Astrocyte (in vitro differentiated cells and primary cell): ENCODE results near the gene TMEM132E. TPM values are rescaled to one million over a fixed set of nuclear protein-coding genes. Genes with fewer than 3 reads are reported as not detected.

Experiments
- DNase-seq: peaks from one replicate; pipeline ENCODE4 v3.0.0-alpha.2; 2010; ENCODE audit warnings: low read depth
- FAIRE-seq: peaks from 2 replicates; lab custom pipeline; 2011; peaks lifted over from hg19 to GRCh38; lab: Jason Lieb, UNC
- H2AFZ ChIP-seq: 2 replicates; pipeline ENCODE4 v1.6.0; 2012; ENCODE audit warnings: low read depth, low read length, inconsistent platforms
- H3K27ac ChIP-seq: 2 replicates; pipeline ENCODE4 v1.5.1; 2011; ENCODE audit warnings: low read depth, low read length, inconsistent platforms
- H3K27me3 ChIP-seq: 2 replicates; pipeline ENCODE4 v1.6.0; 2011; ENCODE audit warnings: low read length, inconsistent platforms; ENCODE audit not compliant: insufficient read depth
- H3K36me3 ChIP-seq: 2 replicates; pipeline ENCODE4 v1.5.1; 2011; ENCODE audit warnings: low read length, inconsistent platforms; ENCODE audit not compliant: insufficient read depth
- H3K4me1 ChIP-seq: 2 replicates; pipeline ENCODE4 v1.5.1; 2011; ENCODE audit warnings: low read length, inconsistent platforms; ENCODE audit not compliant: insufficient read depth
- H3K4me2 ChIP-seq: 2 replicates; pipeline ENCODE4 v1.6.0; 2012; ENCODE audit warnings: low read length, inconsistent platforms
- H3K4me3 ChIP-seq: 2 replicates; pipeline ENCODE4 v1.5.1; 2011; ENCODE audit warnings: low read depth, mild to moderate bottlenecking, low read length, inconsistent platforms; ENCODE audit not compliant: insufficient read depth
- H3K79me2 ChIP-seq: 2 replicates; pipeline ENCODE4 v1.6.0; 2012; ENCODE audit warnings: mild to moderate bottlenecking, low read length, inconsistent platforms; ENCODE audit not compliant: insufficient read depth
- H3K9ac ChIP-seq: 2 replicates; pipeline ENCODE4 v1.6.0; 2012; ENCODE audit warnings: mild to moderate bottlenecking, low read length, inconsistent platforms
- H3K9me3 ChIP-seq: 2 replicates; pipeline ENCODE4 v1.5.1; 2012; ENCODE audit warnings: low read depth, mild to moderate bottlenecking, low read length, inconsistent platforms; ENCODE audit not compliant: insufficient read depth
- H4K20me1 ChIP-seq: 2 replicates; pipeline ENCODE4 v1.6.0; 2012; ENCODE audit warnings: low read length, inconsistent platforms; ENCODE audit not compliant: insufficient read depth
- H3K27ac Mint-ChIP-seq: one replicate; pipeline ENCODE4 v1.8.0; 2021; ENCODE audit warnings: mild to moderate bottlenecking, mixed read lengths; ENCODE audit not compliant: unreplicated experiment
- H3K27me3 Mint-ChIP-seq: one replicate; pipeline ENCODE4 v1.8.0; 2021; ENCODE audit warnings: low read depth, mixed read lengths; ENCODE audit not compliant: unreplicated experiment
- H3K36me3 Mint-ChIP-seq: one replicate; pipeline ENCODE4 v1.8.0; 2021; ENCODE audit warnings: low read depth, mixed read lengths; ENCODE audit not compliant: unreplicated experiment
- H3K4me1 Mint-ChIP-seq: one replicate; pipeline ENCODE4 v1.8.0; 2021; ENCODE audit warnings: low read depth, mixed read lengths; ENCODE audit not compliant: unreplicated experiment
- H3K4me3 Mint-ChIP-seq: one replicate; pipeline ENCODE4 v1.8.0; 2021; ENCODE audit warnings: mild to moderate bottlenecking, moderate library complexity, mixed read lengths; ENCODE audit not compliant: unreplicated experiment
- H3K9me3 Mint-ChIP-seq: one replicate; pipeline ENCODE4 v1.8.0; 2021; ENCODE audit warnings: mild to moderate bottlenecking, mixed read lengths; ENCODE audit not compliant: unreplicated experiment
- CTCF ChIP-seq: IDR thresholded peaks from 2 replicates; pipeline ENCODE4 v1.5.1; 2011; ENCODE audit warnings: low read depth, mild to moderate bottlenecking, inconsistent platforms, low read length, moderate library complexity; ENCODE audit not compliant: insufficient read depth
- EZH2 ChIP-seq: IDR thresholded peaks from 2 replicates; pipeline ENCODE4 v1.6.1; 2012; ENCODE audit warnings: mild to moderate bottlenecking, low read length, inconsistent platforms; ENCODE audit not compliant: insufficient read depth
- total RNA-seq: library from RNA; stranded (reverse); gene quantifications from 2 replicates; pipeline ENCODE4 v1.2.1, GENCODE V29; 2021

TMEM132E gene
- total RNA-seq, 1 donor from 2014 or later: 0.18 TPM

GRCh38 chr17:34596920-34597319, 17.5 kb downstream of the TMEM132E start:
- peaks cover 3% of the 10 kb centered on the region for H3K27me3 ChIP-seq
- H3K27ac ChIP-seq: no peak overlapping the region
- H3K4me1 Mint-ChIP-seq: peaks cover 2% of the 10 kb centered on the region
- no peak overlapping the region for H3K4me3 Mint-ChIP-seq
- H3K9ac ChIP-seq: no peak overlapping the region
- peaks cover 3% of the 10 kb centered on the region for H3K9me3 Mint-ChIP-seq
- H3K4me2 ChIP-seq: no peak overlapping the region
- H3K27me3 Mint-ChIP-seq: peaks cover 71% of the 10 kb centered on the region
- no peak for FAIRE-seq
- no peak for DNase-seq
- H3K4me1 ChIP-seq: no peaks in the 10 kb centered on the region
- no peak for TF ChIP-seq CTCF
- TF ChIP-seq EZH2: no peak
- H3K79me2 ChIP-seq: no peaks in the 10 kb centered on the region
- H3K9me3 ChIP-seq: no peaks in the 10 kb centered on the region
- H2AFZ ChIP-seq: no peak overlapping the region
- H3K36me3 Mint-ChIP-seq: no peaks in the 10 kb centered on the region
- no peaks in the 10 kb centered on the region for H3K36me3 ChIP-seq
- no peaks in the 10 kb centered on the region for H4K20me1 ChIP-seq
- no peak overlapping the region for H3K27ac Mint-ChIP-seq
- no peak overlapping the region for H3K4me3 ChIP-seq

- TF ChIP-seq CTCF (no peak), EZH2 (no peak)
- Histone ChIP-seq H3K9me3 (no peaks in the 10 kb centered on the region), H3K4me2 (no peak overlapping the region), H3K36me3 (no peaks in the 10 kb centered on the region), H2AFZ (no peak overlapping the region), H3K27ac (no peak overlapping the region), H3K79me2 (no peaks in the 10 kb centered on the region), H3K4me3 (no peak overlapping the region), H3K9ac (no peak overlapping the region), H3K27me3 (no peaks in the 10 kb centered on the region), H4K20me1 (no peaks in the 10 kb centered on the region), H3K4me1 (no peaks in the 10 kb centered on the region)
- FAIRE-seq: no peak
- H3K4me3 Mint-ChIP-seq: no peak overlapping the region
- peaks cover 2% of the 10 kb centered on the region for H3K4me1 Mint-ChIP-seq
- no peaks in the 10 kb centered on the region for H3K36me3 Mint-ChIP-seq
- peaks cover 73% of the 10 kb centered on the region for H3K27me3 Mint-ChIP-seq
- no peak for DNase-seq
- peaks cover 3% of the 10 kb centered on the region for H3K9me3 Mint-ChIP-seq
- no peak overlapping the region for H3K27ac Mint-ChIP-seq
Measured at GRCh38 chr17:34598161-34598776, 18.9 kb downstream of the TMEM132E start.

- Histone ChIP-seq H2AFZ (no peak overlapping the region), H3K79me2 (no peaks in the 10 kb centered on the region), H3K4me2 (no peak overlapping the region), H3K36me3 (no peaks in the 10 kb centered on the region), H3K27ac (no peak overlapping the region), H3K9me3 (no peaks in the 10 kb centered on the region), H3K4me3 (no peak overlapping the region), H4K20me1 (no peaks in the 10 kb centered on the region), H3K4me1 (no peaks in the 10 kb centered on the region), H3K9ac (no peak overlapping the region), H3K27me3 (no peaks in the 10 kb centered on the region)
- no peaks in the 10 kb centered on the region for H3K36me3 Mint-ChIP-seq
- H3K27ac Mint-ChIP-seq: no peak overlapping the region
- FAIRE-seq (no peak), DNase-seq (no peak)
- no peak overlapping the region for H3K4me3 Mint-ChIP-seq
- no peak for TF ChIP-seq CTCF
- TF ChIP-seq EZH2: no peak
- no peaks in the 10 kb centered on the region for H3K9me3 Mint-ChIP-seq
- H3K4me1 Mint-ChIP-seq: no peaks in the 10 kb centered on the region
- H3K27me3 Mint-ChIP-seq: peaks cover 66% of the 10 kb centered on the region
Measured at GRCh38 chr17:34601416-34601815, 22.0 kb downstream of the TMEM132E start.
